AG08395 (cell line): ENCODE data around the gene ACOT11.

Experiments used
- DNase-seq: peaks from one replicate; pipeline ENCODE4 v3.0.0; 2012; ENCODE audit warnings: mixed read lengths, low spot score

The ACOT11 gene

DNA sequence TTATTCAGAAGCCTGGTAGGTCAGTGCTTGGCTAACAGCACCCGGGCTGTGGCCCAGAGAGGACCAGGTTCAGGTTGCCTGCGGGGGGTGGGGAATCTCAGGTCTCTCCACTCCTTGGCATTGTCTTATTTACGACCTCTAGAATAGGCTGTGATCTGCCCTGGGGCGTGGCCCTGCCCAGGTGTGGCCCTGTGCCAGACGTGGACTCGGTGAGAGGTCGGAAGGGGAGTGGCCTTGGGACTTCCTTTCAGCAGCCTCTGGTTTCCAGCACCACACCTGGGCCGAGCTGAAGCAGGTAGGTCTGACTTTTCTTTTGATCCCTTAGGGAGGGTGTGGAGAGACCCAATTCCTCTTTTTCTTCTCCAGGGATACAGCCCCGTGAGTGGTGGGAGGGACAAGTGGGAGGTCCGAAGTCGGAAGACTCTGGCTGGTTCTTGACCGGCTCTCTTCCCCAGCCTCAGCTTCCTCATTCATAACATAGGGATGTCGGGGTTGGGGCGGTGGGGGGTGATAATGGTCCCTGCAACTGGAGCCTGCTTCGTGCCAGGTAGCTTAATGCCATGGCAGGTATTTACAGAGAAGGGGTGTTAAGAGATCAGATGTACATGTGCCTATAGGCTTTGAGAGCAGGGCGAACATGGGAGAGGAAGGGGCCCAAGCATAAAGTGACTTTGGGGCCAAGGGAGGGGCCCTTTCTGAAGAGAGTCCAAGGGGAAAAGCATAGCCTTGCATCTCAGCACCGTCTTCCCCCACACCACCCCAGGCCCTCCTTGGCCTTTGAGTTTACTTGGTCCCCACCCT lies 16.5 kb downstream of the ACOT11 start:
- DNase-seq: no peak

- no peak for DNase-seq
These were observed 17.1 kb downstream of the ACOT11 start for GRCh38 chr1:54565113-54565501.

DNA sequence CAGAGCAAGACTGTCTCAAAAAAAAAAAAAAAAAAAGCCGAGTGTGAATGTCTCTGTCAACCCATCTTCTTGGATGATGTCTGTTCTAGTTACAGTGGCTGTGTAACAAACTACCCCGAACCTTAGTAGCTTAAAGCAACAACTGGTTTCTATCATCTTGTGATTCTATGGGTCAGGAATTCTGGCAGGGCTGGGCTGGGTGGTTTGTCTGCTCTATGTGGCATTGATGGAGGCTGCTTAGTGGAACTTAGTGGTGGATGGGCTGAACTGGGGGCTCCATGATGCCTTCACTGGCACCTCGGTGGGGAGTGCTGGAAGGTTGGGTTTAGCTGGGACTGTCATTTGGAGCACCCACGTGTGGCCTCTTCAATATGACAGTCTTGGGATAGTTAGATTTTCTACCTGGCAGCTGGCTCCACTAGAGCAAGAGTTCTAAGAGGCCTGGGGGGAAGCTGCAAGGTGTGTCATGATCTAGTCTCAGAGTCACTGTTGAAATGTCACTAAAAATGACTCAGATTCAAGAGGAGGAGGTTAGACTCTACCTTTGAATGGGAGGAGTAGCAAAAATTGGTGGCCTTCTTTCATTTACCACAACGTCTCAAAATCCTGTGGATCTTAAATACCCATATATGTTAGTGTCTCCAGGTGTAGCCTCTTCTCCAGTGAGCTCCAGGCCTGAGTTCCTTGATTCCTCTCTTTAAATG lies 18.6 kb downstream of the ACOT11 start:
- DNase-seq: no peak

DNA sequence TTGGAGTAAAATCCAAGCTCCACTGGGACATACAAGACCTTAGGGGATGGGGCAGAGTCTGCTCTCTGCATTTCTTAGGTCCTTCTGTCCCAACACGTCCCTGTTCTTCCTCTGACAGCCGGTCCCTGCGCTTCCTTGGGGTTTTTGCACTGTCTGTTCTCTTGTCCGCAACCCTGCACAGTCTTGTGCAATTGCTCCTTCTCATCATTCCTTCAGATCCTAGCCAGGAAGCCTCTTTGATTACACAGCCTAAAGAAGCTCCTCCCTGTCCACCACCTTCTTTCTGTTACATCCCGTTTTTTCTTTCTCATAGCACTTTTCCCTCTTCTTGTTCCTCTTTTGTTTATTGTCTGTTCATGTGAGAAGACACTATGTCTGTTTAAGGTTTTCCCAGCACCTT lies 19.9 kb downstream of the ACOT11 start:
- DNase-seq: peak; percentile 62

- DNase-seq: peak; percentile 72
These were observed 21.3 kb downstream of the ACOT11 start for GRCh38 chr1:54569339-54569738.

DNA sequence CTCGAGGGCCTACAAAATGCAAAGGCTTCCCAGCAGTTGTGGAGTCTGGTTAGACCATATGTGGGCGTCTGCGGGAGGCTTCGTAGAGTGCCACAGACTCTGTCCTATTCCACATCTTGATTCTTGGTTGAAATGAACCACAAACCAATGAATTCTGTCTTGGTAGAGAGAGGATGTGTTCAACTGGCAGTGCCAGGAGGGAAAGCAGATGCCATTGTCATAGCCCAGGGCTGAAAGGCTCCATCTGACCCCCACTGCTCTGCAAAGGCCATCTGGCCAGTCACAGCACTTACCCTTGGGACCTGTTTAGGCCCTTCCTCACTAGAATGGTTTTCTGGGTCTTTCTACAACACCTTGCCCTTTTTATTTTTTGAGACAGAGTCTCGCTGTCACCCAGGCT lies 22.1 kb downstream of the ACOT11 start:
- no peak for DNase-seq

DNA sequence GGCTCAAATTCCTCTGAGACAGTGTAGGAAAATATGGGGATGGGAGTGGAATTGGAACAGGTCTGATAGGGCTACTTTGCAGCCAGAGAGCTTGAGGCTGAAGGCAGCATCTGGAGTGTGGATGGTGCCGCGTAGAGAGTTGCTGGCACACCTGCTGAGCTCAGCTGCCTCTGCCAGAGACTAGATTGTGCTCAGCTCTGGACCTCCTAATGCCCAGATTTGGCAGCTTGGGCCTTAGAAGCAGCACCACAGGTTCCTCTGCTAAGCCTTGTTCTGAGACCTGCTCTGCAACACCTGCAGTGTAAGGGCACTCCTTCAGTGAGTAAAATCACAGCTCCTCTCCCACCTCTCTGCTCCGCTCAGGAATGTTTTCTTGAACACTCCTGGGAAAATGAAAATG lies 23.3 kb downstream of the ACOT11 start:
- no peak for DNase-seq

DNA sequence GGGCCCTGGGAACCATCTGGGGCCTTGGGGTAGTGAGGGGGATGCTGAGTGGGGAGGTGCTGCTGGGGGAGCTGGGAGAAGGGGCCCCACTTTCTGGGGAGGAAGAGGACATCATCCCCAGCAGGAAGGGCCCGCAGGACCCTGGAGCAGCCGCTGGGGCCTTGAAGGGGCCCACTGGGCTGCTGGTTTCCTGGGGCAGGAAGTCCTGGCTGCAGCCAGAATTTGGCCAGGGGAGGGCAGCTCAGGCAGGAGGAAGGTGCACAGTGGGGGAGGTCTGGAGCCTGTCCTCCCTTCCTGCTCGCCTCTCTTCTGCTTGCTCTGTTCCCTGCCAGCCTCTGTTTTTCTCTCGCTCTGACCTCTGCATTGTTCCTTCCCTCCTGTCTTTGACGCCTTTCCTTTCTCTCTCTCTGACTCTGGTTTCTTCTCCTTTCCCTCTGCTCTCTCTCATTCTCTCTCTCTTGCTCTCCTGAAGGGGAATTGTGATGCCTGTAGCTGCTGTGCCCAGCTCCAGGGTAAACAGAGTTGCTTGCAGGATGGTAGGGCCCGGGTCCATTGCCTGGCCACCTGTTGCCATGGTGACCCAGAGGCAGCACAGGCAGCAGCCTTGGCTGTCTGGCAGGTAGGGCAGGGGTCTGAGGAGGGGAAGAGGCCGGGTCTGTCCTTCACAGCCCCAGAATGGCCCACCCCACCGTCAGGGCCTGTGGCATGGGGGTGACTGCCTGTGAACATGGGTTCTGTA lies 23.9 kb downstream of the ACOT11 start:
- no peak for DNase-seq

- DNase-seq: no peak
These were observed 24.5 kb downstream of the ACOT11 start for GRCh38 chr1:54572542-54572850.

DNA sequence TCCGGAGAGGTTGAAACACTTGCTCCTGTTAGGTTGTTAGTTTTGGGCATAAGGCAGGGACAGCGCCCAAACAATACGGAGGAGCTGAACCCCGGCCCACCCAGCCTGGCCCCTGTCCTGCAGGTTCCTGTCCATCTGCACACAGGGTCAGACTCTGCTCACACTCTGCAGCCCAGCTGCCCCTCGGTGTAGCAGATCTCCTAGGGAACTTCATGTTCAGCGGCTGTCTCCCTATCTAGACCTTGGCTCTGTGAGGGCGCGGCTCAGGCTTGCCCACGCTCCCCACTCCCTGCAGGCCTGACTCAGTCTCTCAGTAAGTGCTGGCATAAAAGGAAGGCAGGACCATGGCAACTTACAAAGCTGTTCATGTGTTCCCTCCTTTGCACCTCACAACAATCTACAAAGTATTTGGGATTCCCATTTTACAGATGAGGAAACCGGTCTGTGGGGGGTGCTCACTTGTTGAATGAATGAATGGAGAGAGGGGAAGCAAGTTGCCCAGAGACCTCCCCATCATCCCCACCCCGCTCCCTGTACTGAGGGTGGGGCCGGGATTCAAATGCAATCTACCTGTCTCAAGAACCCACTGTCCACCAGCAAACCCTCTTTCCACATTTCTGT lies 26.2 kb downstream of the ACOT11 start:
- no peak for DNase-seq

GRCh38 chr1:54575161-54575560 lies 27.1 kb downstream of the ACOT11 start:
- no peak for DNase-seq

DNA sequence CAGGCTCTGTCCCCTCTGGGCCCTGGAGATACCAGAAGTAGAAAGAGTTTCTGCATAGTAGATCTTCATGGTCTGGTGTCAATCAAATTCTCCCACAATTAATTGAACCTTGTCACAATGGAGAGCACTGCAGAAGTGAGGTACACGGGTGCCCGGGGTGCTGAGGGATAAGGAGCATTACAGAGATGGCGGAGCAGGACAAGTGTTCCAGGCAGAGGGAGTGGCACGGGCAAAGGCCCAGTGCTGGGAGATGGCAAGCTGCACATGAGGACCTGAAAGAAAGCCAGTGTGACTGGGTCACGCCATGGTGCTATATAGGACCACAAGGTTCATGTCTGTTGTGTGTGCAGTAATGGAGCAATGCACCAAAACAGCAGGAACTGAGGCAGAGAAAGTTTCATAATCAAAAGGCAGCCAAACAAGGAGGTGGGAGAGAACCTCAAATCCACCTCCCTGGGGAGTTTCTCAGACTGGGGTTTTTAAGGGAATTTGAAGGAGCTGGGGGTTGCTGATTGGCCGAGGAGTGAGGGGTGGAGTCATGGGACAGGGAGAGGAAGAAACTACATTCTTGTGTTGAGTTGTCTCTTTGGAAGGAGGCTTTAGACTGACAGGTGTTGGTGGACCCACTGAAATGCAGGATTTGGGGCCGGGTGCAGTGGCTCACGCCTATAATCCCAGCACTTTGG lies 27.7 kb downstream of the ACOT11 start:
- DNase-seq: no peak

GRCh38 chr1:54577612-54578011 lies 29.6 kb downstream of the ACOT11 start:
- DNase-seq: no peak

- DNase-seq: no peak
These were observed 31.3 kb downstream of the ACOT11 start for GRCh38 chr1:54579337-54579781.

DNA sequence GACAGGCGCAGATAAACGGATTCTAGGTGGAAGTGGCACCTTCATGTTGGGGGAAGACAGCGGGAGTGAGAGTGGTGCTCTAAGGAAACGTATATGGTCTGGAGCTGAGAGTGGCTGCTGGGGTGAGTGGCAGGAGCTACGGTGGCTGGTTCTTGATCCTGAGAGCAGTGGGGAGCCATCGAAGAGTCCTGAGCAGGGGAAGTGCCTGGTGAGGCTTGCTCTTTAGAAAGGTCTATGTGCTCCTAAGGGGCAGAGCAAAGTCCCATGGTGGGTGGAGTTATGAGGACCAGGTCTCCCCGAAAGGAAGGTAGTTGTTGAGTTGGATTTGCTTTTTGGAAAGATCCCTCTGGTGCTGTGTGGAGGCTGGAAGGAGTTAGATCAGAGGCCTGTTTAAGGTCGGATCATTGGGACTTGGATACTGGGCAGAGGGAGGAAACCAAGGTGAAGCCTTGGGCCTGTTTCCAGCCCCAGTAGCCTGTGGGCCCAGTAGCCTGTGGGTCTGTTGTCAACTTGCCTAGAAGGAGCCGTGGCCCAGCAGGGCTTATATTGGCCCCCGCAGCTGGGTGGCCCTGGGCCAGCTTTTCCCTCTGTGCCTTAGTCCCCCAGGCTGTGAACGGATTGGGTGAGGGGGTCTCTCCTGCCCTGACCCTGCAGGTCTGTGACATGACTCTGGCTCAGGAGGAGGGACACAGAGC lies 33.0 kb downstream of the ACOT11 start:
- no peak for DNase-seq

- peak; percentile 99 for DNase-seq
These were observed 33.6 kb downstream of the ACOT11 start for GRCh38 chr1:54581621-54582035.

DNA sequence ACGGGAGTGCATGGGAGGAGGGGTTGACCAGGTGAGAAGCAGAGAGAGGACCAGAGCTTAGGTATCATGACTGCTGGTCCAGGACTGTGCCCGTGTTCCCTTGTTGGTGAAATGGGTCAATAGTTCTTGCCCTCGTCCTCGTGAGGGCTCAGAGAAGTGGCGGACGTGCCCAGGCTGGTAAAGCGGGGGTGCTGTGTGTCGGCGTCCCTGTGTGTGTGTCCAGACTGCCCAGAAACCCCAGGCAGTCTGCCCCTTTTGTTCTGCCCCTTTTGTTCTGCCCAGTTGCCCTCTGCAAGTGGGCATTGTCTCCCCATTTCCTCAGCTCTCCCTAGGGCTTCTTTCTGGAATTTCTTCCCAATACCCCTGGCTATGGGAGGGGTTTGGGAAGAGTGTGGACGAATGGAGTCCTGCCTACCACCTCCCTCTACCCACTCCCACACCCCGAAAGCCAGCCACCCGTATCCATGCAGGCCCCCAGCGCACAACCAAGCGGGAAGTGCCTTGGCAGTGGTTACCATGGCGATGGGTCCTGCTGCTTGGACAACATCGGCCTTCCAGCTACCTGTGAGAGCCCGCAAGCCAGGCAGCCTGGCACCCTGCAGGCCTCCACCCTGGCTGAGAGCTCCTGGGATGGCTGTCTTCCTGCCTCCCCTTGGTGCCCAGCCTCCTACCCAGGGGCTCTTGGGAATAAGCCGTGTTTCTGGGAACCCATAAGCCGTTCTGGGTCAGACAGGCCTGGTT lies 34.7 kb downstream of the ACOT11 start:
- no peak for DNase-seq

GRCh38 chr1:54583307-54583686 lies 35.3 kb downstream of the ACOT11 start:
- DNase-seq: no peak

- no peak for DNase-seq
These were observed 35.8 kb downstream of the ACOT11 start for GRCh38 chr1:54583871-54584270.

GRCh38 chr1:54584575-54584974 lies 36.5 kb downstream of the ACOT11 start:
- no peak for DNase-seq
